Astrocyte (in vitro differentiated cells and primary cell): ENCODE measurements around the gene ETS1. TPM values are rescaled to one million over a fixed set of nuclear protein-coding genes. Genes with fewer than 3 reads are reported as not detected.
A peak's percentile ranks its signal among the peaks of the same experiment; 100 is the strongest.

ENCODE experiments used
- DNase-seq: peaks from one replicate; pipeline ENCODE4 v3.0.0-alpha.2; 2010; ENCODE audit warnings: low read depth
- FAIRE-seq: peaks from 2 replicates; lab custom pipeline; 2011; peaks lifted over from hg19 to GRCh38; lab: Jason Lieb, UNC
- H2AFZ ChIP-seq: 2 replicates; pipeline ENCODE4 v1.6.0; 2012; ENCODE audit warnings: low read depth, low read length, inconsistent platforms
- H3K27ac ChIP-seq: 2 replicates; pipeline ENCODE4 v1.5.1; 2011; ENCODE audit warnings: low read depth, low read length, inconsistent platforms
- H3K27me3 ChIP-seq: 2 replicates; pipeline ENCODE4 v1.6.0; 2011; ENCODE audit warnings: low read length, inconsistent platforms; ENCODE audit not compliant: insufficient read depth
- H3K36me3 ChIP-seq: 2 replicates; pipeline ENCODE4 v1.5.1; 2011; ENCODE audit warnings: low read length, inconsistent platforms; ENCODE audit not compliant: insufficient read depth
- H3K4me1 ChIP-seq: 2 replicates; pipeline ENCODE4 v1.5.1; 2011; ENCODE audit warnings: low read length, inconsistent platforms; ENCODE audit not compliant: insufficient read depth
- H3K4me2 ChIP-seq: 2 replicates; pipeline ENCODE4 v1.6.0; 2012; ENCODE audit warnings: low read length, inconsistent platforms
- H3K4me3 ChIP-seq: 2 replicates; pipeline ENCODE4 v1.5.1; 2011; ENCODE audit warnings: low read depth, mild to moderate bottlenecking, low read length, inconsistent platforms; ENCODE audit not compliant: insufficient read depth
- H3K79me2 ChIP-seq: 2 replicates; pipeline ENCODE4 v1.6.0; 2012; ENCODE audit warnings: mild to moderate bottlenecking, low read length, inconsistent platforms; ENCODE audit not compliant: insufficient read depth
- H3K9ac ChIP-seq: 2 replicates; pipeline ENCODE4 v1.6.0; 2012; ENCODE audit warnings: mild to moderate bottlenecking, low read length, inconsistent platforms
- H3K9me3 ChIP-seq: 2 replicates; pipeline ENCODE4 v1.5.1; 2012; ENCODE audit warnings: low read depth, mild to moderate bottlenecking, low read length, inconsistent platforms; ENCODE audit not compliant: insufficient read depth
- H4K20me1 ChIP-seq: 2 replicates; pipeline ENCODE4 v1.6.0; 2012; ENCODE audit warnings: low read length, inconsistent platforms; ENCODE audit not compliant: insufficient read depth
- H3K27ac Mint-ChIP-seq: one replicate; pipeline ENCODE4 v1.8.0; 2021; ENCODE audit warnings: mild to moderate bottlenecking, mixed read lengths; ENCODE audit not compliant: unreplicated experiment
- H3K27me3 Mint-ChIP-seq: one replicate; pipeline ENCODE4 v1.8.0; 2021; ENCODE audit warnings: low read depth, mixed read lengths; ENCODE audit not compliant: unreplicated experiment
- H3K36me3 Mint-ChIP-seq: one replicate; pipeline ENCODE4 v1.8.0; 2021; ENCODE audit warnings: low read depth, mixed read lengths; ENCODE audit not compliant: unreplicated experiment
- H3K4me1 Mint-ChIP-seq: one replicate; pipeline ENCODE4 v1.8.0; 2021; ENCODE audit warnings: low read depth, mixed read lengths; ENCODE audit not compliant: unreplicated experiment
- H3K4me3 Mint-ChIP-seq: one replicate; pipeline ENCODE4 v1.8.0; 2021; ENCODE audit warnings: mild to moderate bottlenecking, moderate library complexity, mixed read lengths; ENCODE audit not compliant: unreplicated experiment
- H3K9me3 Mint-ChIP-seq: one replicate; pipeline ENCODE4 v1.8.0; 2021; ENCODE audit warnings: mild to moderate bottlenecking, mixed read lengths; ENCODE audit not compliant: unreplicated experiment
- CTCF ChIP-seq: IDR thresholded peaks from 2 replicates; pipeline ENCODE4 v1.5.1; 2011; ENCODE audit warnings: low read depth, mild to moderate bottlenecking, inconsistent platforms, low read length, moderate library complexity; ENCODE audit not compliant: insufficient read depth
- EZH2 ChIP-seq: IDR thresholded peaks from 2 replicates; pipeline ENCODE4 v1.6.1; 2012; ENCODE audit warnings: mild to moderate bottlenecking, low read length, inconsistent platforms; ENCODE audit not compliant: insufficient read depth
- total RNA-seq: library from RNA; stranded (reverse); gene quantifications from 2 replicates; pipeline ENCODE4 v1.2.1, GENCODE V29; 2021

ETS1 gene
- total RNA-seq, 1 donor from 2014 or later, result 107 TPM

DNA sequence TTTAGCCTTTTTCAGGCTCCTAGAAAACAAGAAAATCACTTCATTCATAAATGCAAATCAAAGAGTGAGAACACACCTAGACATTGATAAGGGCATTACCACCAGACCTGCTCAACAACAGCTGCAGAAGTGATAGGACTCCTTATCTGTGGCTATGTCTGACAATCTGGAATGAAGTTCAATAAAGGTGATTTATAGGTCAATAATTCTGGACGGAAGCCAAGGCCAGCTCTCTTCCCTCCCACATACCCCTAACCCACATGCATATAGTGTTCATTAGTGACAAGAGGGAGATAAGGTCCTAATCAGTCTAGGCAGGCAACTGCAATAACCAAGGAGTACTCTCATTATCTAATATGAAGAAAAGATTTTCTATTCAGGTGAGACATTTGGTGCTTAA is 111.3 kb downstream of the ETS1 start:
- Mint-ChIP-seq H3K27ac (no peak overlapping the region), H3K4me3 (no peak overlapping the region), H3K36me3 (peaks cover 47% of the 10 kb centered on the region), H3K4me1 (peaks cover 75% of the 10 kb centered on the region), H3K9me3 (no peaks in the 10 kb centered on the region), H3K27me3 (no peaks in the 10 kb centered on the region)
- peaks cover 89% of the 10 kb centered on the region for H3K79me2 ChIP-seq
- no peak overlapping the region for H3K9ac ChIP-seq
- FAIRE-seq (no peak), DNase-seq (no peak)
- no peak overlapping the region for H3K4me2 ChIP-seq
- H3K27me3 ChIP-seq, result no peaks in the 10 kb centered on the region
- H2AFZ ChIP-seq, result no peak overlapping the region
- no peak overlapping the region for H3K4me3 ChIP-seq
- H3K9me3 ChIP-seq, result no peaks in the 10 kb centered on the region
- H3K36me3 ChIP-seq, result peaks cover 55% of the 10 kb centered on the region
- TF ChIP-seq CTCF (no peak), EZH2 (no peak)
- no peak overlapping the region for H3K27ac ChIP-seq
- peaks cover 51% of the 10 kb centered on the region for H4K20me1 ChIP-seq
- peaks cover 20% of the 10 kb centered on the region for H3K4me1 ChIP-seq

GRCh38 chr11:128474036-128474874 is 113.1 kb downstream of the ETS1 start:
- Histone ChIP-seq H3K4me1 (peaks cover 22% of the 10 kb centered on the region), H3K27ac (peak overlapping the region; percentile 2), H2AFZ (no peak overlapping the region), H3K27me3 (no peaks in the 10 kb centered on the region), H4K20me1 (peaks cover 45% of the 10 kb centered on the region), H3K4me3 (no peak overlapping the region), H3K36me3 (peaks cover 60% of the 10 kb centered on the region), H3K9ac (peak overlapping the region; percentile 6), H3K9me3 (no peaks in the 10 kb centered on the region), H3K79me2 (peaks cover 91% of the 10 kb centered on the region), H3K4me2 (no peak overlapping the region)
- FAIRE-seq, result no peak
- DNase-seq, result no peak
- Mint-ChIP-seq H3K4me3 (peak overlapping the region; percentile 34), H3K27me3 (no peaks in the 10 kb centered on the region), H3K4me1 (peaks cover 68% of the 10 kb centered on the region), H3K9me3 (no peaks in the 10 kb centered on the region), H3K27ac (peak overlapping the region; percentile 70), H3K36me3 (peaks cover 34% of the 10 kb centered on the region)
- no peak for TF ChIP-seq EZH2
- TF ChIP-seq CTCF, result no peak

DNA sequence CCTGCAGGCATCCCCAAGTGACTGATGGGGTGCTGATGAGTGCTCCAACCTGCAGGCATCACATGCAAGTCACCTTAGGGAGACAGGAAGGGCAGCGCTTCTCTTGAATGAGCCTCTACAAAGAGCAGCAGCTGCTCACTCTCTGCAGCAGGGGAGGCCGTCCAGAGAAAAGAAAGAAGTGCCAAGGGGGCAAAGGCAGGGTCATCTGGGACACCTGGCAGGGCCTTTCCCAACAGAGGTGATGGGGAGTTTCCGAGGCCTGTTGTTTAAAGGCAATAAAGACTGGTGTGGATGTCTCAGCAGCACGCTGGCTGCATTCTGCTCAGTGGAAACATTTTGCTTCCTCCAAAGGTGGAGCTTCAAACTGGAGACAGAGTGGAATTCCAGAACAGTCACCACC is 113.7 kb downstream of the ETS1 start:
- TF ChIP-seq CTCF, result no peak
- TF ChIP-seq EZH2, result no peak
- H3K36me3 ChIP-seq, result peaks cover 60% of the 10 kb centered on the region
- H3K27ac Mint-ChIP-seq, result no peak overlapping the region

More for the DNA sequence above, 113.7 kb downstream of the ETS1 start:
- H3K27ac ChIP-seq, result no peak overlapping the region
- H3K4me1 Mint-ChIP-seq, result peaks cover 65% of the 10 kb centered on the region
- H4K20me1 ChIP-seq, result peaks cover 41% of the 10 kb centered on the region
- H3K9ac ChIP-seq, result no peak overlapping the region
- DNase-seq (no peak), FAIRE-seq (no peak)
- H3K4me3 ChIP-seq, result no peak overlapping the region
- H3K27me3 Mint-ChIP-seq, result no peaks in the 10 kb centered on the region
- H3K4me3 Mint-ChIP-seq, result peak overlapping the region; percentile 24
- H3K9me3 ChIP-seq, result no peaks in the 10 kb centered on the region
- peaks cover 29% of the 10 kb centered on the region for H3K4me1 ChIP-seq
- peaks cover 92% of the 10 kb centered on the region for H3K79me2 ChIP-seq
- H3K4me2 ChIP-seq, result no peak overlapping the region
- H3K36me3 Mint-ChIP-seq, result peaks cover 28% of the 10 kb centered on the region
- no peaks in the 10 kb centered on the region for H3K9me3 Mint-ChIP-seq
- no peaks in the 10 kb centered on the region for H3K27me3 ChIP-seq
- no peak overlapping the region for H2AFZ ChIP-seq
